GM12878 (cell line): ENCODE results near the gene EXD1. TPM values are rescaled to one million over a fixed set of nuclear protein-coding genes. Genes with fewer than 3 reads are reported as not detected.

Source experiments
- CBFB ChIP-seq: IDR thresholded peaks from 2 replicates; pipeline ENCODE4 v1.6.1; 2016; ENCODE audit warnings: antibody characterized with exemption, low read depth
- CREB1 ChIP-seq: IDR thresholded peaks from 2 replicates; pipeline ENCODE4 v1.6.1; 2012; ENCODE audit warnings: low read depth, mild to moderate bottlenecking, inconsistent platforms
- EP300 ChIP-seq, 2 experiments: fragments of 150-350 bp in 1 of 2; IDR thresholded peaks; 2 replicates each; pipeline ENCODE4 v1.6.1; 2011 to 2012; ENCODE audit warnings: low read depth in 2 of 2, low read length in 2 of 2, borderline replicate concordance in 1 of 2, improper control_type of control experiment in 1 of 2, inconsistent platforms in 1 of 2; ENCODE audit not compliant: control insufficient read depth in 1 of 2
- EZH2 ChIP-seq: IDR thresholded peaks from 2 replicates; pipeline ENCODE4 v1.6.1; 2012; ENCODE audit warnings: low read depth, mild to moderate bottlenecking, control low read depth, inconsistent platforms, low read length, borderline replicate concordance; ENCODE audit not compliant: control insufficient read depth
- MTA3 ChIP-seq: IDR thresholded peaks from 2 replicates; pipeline ENCODE4 v1.6.1; 2012; ENCODE audit warnings: low read length, inconsistent platforms, borderline replicate concordance
- MXI1 ChIP-seq: fragments of 150-350 bp; IDR thresholded peaks from 2 replicates; pipeline ENCODE4 v1.6.1; 2011; ENCODE audit warnings: low read depth, mild to moderate bottlenecking, inconsistent platforms, low read length, improper control_type of control experiment
- NFYA ChIP-seq: IDR thresholded peaks from 2 replicates; pipeline ENCODE4 v1.6.1; 2011; ENCODE audit warnings: low read depth, mild to moderate bottlenecking, low read length, improper control_type of control experiment, borderline replicate concordance
- NR2C2 ChIP-seq: IDR thresholded peaks from 2 replicates; pipeline ENCODE4 v1.6.1; 2011; ENCODE audit warnings: borderline replicate concordance, low read depth; ENCODE audit not compliant: control insufficient read depth, insufficient read length
- SIX5 ChIP-seq: IDR thresholded peaks from 2 replicates; pipeline ENCODE4 v1.6.1; 2011; ENCODE audit warnings: mild to moderate bottlenecking, low read depth, low read length, moderate library complexity; ENCODE audit not compliant: severe bottlenecking
- STAT3 ChIP-seq: IDR thresholded peaks from 2 replicates; pipeline ENCODE4 v1.6.1; 2011; ENCODE audit warnings: low read depth, low read length, improper control_type of control experiment
- polyA plus RNA-seq, 11 experiments: library from polyadenylated mRNA; depleted of rRNA in 4 of 11; unstranded in 6 of 11; stranded (reverse) in 5 of 11; fragments of >200 nt; fragmentation: Nextera tagmentation in 4 of 11; fragmentation: Illumina TruSeq in 1 of 11; extraction: Ambion mirVana in 4 of 11; extraction: Trizol in 1 of 11; gene quantifications; 1 replicate in 1 of 11; 2 replicates in 10 of 11; pipeline versions ENCODE4 v1.2.1 to v1.2.3, GENCODE V29; 2011 to 2016; ENCODE audit warnings: inconsistent platforms in 2 of 11, missing spikeins in 2 of 11, low read depth in 1 of 11
- total RNA-seq, 4 experiments: library from RNA; depleted of rRNA in 3 of 4; stranded (reverse); fragments of >200 nt in 3 of 4; fragmentation: Illumina TruSeq in 1 of 4; extraction: Trizol in 1 of 4; gene quantifications; 2 replicates each; pipeline versions ENCODE4 v1.2.1 to v1.2.3, GENCODE V29; 2013 to 2021
- TF ChIP-seq, protein P1 (sequence below): fragments of 450-650 bp; IDR thresholded peaks from 2 replicates; pipeline ENCODE4 v1.6.1; 2017; ENCODE audit warnings: mild to moderate bottlenecking, moderate library complexity
- TF ChIP-seq, protein P2 (sequence below): fragments of 450-650 bp; IDR thresholded peaks from 2 replicates; pipeline ENCODE4 v1.6.1; 2018; ENCODE audit warnings: borderline replicate concordance, mild to moderate bottlenecking; ENCODE audit not compliant: partially characterized antibody
- TF ChIP-seq, protein P3 (sequence below): IDR thresholded peaks from 2 replicates; pipeline ENCODE4 v1.6.1; 2012; ENCODE audit warnings: mild to moderate bottlenecking, low read depth, low read length
- TF ChIP-seq, protein P4 (sequence below), 3 experiments: IDR thresholded peaks in 2 of 3; conservative IDR thresholded peaks in 1 of 3; 2 replicates each; pipeline ENCODE4 v1.5.1; 2011; ENCODE audit warnings: low read depth in 3 of 3, low read length in 3 of 3, mild to moderate bottlenecking in 3 of 3, control low read depth in 2 of 3, moderate library complexity in 2 of 3, inconsistent platforms in 1 of 3, mixed read lengths in 1 of 3; ENCODE audit not compliant: control insufficient read depth in 2 of 3, insufficient read depth in 1 of 3; ENCODE audit errors: extremely low read depth in 1 of 3

EXD1 gene
- total and polyA plus RNA-seq, 10 of the 15 experiments (the other 5 are each of a cell fraction or from before 2014, with no cell fraction given): 0.19 TPM; not detected in 9

DNA sequence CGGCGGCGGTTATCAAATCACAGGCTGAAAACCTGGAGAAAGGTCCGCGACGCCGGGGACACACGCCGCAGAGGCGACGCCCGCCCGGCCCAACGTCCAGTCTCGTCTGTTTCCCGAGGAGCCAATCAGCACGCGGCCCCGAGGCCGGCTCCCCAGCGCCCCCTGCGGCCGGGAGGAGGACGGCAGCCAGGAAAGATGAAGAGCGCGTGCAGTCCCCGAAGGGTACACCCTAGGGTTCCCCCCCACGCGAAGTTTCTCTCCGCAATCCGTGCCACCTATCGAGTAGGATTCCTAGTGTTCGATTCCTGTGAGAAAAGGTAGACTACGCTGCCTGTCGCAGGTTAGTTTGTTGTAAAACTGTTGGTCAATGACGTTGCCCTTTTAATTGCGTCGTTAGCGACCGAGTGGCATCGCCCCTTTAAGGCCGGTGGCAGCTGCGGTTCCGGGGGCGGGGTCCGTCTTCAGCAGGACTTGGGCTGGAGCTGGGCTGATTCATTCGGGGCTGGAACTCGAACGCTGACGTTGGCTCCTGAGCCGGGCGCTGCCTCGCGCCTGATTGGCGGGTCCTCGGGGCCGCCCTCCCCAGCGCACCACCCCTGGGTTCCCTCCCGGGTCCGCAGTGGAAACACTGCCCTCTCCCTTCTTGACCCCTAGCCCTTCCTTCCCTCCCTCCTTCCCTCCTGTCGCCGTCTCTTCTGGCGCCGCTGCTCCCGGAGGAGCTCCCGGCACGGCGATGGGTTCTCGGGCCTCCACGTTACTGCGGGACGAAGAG is at the start of gene EXD1, which contains the start of gene CHP1 (continued):
- 0 out of 4 replicates have a peak, but pooled peaks have one; percentile 5 to 9 for TF ChIP-seq EP300 (IDR thresholded peaks at IDR 0.05; ENCODE audit: borderline replicate concordance in 1 of 2, control insufficient read depth in 1 of 2, low read depth in 2 of 2, low read length in 2 of 2)
- TF ChIP-seq NFYA: no peak; the same call in 1 of the 2 replicates
- TF ChIP-seq, protein P1, sequence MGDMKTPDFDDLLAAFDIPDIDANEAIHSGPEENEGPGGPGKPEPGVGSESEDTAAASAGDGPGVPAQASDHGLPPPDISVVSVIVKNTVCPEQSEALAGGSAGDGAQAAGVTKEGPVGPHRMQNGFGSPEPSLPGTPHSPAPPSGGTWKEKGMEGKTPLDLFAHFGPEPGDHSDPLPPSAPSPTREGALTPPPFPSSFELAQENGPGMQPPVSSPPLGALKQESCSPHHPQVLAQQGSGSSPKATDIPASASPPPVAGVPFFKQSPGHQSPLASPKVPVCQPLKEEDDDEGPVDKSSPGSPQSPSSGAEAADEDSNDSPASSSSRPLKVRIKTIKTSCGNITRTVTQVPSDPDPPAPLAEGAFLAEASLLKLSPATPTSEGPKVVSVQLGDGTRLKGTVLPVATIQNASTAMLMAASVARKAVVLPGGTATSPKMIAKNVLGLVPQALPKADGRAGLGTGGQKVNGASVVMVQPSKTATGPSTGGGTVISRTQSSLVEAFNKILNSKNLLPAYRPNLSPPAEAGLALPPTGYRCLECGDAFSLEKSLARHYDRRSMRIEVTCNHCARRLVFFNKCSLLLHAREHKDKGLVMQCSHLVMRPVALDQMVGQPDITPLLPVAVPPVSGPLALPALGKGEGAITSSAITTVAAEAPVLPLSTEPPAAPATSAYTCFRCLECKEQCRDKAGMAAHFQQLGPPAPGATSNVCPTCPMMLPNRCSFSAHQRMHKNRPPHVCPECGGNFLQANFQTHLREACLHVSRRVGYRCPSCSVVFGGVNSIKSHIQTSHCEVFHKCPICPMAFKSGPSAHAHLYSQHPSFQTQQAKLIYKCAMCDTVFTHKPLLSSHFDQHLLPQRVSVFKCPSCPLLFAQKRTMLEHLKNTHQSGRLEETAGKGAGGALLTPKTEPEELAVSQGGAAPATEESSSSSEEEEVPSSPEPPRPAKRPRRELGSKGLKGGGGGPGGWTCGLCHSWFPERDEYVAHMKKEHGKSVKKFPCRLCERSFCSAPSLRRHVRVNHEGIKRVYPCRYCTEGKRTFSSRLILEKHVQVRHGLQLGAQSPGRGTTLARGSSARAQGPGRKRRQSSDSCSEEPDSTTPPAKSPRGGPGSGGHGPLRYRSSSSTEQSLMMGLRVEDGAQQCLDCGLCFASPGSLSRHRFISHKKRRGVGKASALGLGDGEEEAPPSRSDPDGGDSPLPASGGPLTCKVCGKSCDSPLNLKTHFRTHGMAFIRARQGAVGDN: peak; percentile 87
- no peak for TF ChIP-seq MTA3
- no peak for TF ChIP-seq EZH2
- TF ChIP-seq NR2C2: no peak
- peak; percentile 49; the same call in 1 of the 2 replicates for TF ChIP-seq CREB1
- TF ChIP-seq, protein P2, sequence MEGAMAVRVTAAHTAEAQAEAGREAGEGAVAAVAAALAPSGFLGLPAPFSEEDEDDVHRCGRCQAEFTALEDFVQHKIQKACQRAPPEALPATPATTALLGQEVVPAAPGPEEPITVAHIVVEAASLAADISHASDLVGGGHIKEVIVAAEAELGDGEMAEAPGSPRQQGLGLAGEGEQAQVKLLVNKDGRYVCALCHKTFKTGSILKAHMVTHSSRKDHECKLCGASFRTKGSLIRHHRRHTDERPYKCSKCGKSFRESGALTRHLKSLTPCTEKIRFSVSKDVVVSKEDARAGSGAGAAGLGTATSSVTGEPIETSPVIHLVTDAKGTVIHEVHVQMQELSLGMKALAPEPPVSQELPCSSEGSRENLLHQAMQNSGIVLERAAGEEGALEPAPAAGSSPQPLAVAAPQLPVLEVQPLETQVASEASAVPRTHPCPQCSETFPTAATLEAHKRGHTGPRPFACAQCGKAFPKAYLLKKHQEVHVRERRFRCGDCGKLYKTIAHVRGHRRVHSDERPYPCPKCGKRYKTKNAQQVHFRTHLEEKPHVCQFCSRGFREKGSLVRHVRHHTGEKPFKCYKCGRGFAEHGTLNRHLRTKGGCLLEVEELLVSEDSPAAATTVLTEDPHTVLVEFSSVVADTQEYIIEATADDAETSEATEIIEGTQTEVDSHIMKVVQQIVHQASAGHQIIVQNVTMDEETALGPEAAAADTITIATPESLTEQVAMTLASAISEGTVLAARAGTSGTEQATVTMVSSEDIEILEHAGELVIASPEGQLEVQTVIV: peak; percentile 81
- no peak for TF ChIP-seq SIX5
- TF ChIP-seq CBFB: no peak
- TF ChIP-seq, protein P3, sequence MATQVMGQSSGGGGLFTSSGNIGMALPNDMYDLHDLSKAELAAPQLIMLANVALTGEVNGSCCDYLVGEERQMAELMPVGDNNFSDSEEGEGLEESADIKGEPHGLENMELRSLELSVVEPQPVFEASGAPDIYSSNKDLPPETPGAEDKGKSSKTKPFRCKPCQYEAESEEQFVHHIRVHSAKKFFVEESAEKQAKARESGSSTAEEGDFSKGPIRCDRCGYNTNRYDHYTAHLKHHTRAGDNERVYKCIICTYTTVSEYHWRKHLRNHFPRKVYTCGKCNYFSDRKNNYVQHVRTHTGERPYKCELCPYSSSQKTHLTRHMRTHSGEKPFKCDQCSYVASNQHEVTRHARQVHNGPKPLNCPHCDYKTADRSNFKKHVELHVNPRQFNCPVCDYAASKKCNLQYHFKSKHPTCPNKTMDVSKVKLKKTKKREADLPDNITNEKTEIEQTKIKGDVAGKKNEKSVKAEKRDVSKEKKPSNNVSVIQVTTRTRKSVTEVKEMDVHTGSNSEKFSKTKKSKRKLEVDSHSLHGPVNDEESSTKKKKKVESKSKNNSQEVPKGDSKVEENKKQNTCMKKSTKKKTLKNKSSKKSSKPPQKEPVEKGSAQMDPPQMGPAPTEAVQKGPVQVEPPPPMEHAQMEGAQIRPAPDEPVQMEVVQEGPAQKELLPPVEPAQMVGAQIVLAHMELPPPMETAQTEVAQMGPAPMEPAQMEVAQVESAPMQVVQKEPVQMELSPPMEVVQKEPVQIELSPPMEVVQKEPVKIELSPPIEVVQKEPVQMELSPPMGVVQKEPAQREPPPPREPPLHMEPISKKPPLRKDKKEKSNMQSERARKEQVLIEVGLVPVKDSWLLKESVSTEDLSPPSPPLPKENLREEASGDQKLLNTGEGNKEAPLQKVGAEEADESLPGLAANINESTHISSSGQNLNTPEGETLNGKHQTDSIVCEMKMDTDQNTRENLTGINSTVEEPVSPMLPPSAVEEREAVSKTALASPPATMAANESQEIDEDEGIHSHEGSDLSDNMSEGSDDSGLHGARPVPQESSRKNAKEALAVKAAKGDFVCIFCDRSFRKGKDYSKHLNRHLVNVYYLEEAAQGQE: no peak
- TF ChIP-seq, protein P4, sequence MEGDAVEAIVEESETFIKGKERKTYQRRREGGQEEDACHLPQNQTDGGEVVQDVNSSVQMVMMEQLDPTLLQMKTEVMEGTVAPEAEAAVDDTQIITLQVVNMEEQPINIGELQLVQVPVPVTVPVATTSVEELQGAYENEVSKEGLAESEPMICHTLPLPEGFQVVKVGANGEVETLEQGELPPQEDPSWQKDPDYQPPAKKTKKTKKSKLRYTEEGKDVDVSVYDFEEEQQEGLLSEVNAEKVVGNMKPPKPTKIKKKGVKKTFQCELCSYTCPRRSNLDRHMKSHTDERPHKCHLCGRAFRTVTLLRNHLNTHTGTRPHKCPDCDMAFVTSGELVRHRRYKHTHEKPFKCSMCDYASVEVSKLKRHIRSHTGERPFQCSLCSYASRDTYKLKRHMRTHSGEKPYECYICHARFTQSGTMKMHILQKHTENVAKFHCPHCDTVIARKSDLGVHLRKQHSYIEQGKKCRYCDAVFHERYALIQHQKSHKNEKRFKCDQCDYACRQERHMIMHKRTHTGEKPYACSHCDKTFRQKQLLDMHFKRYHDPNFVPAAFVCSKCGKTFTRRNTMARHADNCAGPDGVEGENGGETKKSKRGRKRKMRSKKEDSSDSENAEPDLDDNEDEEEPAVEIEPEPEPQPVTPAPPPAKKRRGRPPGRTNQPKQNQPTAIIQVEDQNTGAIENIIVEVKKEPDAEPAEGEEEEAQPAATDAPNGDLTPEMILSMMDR (IDR thresholded peaks at IDR 0.05 in 2 of 3, conservative IDR thresholded peaks at IDR 0.05 in 1 of 3; ENCODE audit: control insufficient read depth in 2 of 3, extremely low read depth in 1 of 3, insufficient read depth in 1 of 3, low read depth in 3 of 3, low read length in 3 of 3): peak; percentile 80 to 95 (median 90)
- peak; percentile 48 for TF ChIP-seq MXI1
- no peak for TF ChIP-seq STAT3
